ENCODE data around the gene TEX2.
A peak's percentile ranks its signal among the peaks of the same experiment; 100 is the strongest.

Gene TEX2

GRCh38 chr17:64187093-64187895 is 75.8 kb downstream of the TEX2 start:
- TF ChIP-seq REST (IDR thresholded peaks at IDR 0.05; ENCODE audit: low read depth) (no peak), NFIC (IDR thresholded peaks at IDR 0.05) (no peak), MAX (IDR thresholded peaks at IDR 0.05) (no peak), FOXM1 (IDR thresholded peaks at IDR 0.05; ENCODE audit: borderline replicate concordance, low read depth) (no peak), ZBTB7A (IDR thresholded peaks at IDR 0.05; ENCODE audit: low read depth) (no peak), RAD21 (IDR thresholded peaks at IDR 0.05; ENCODE audit: low read depth) (no peak), CEBPB (IDR thresholded peaks at IDR 0.05) (no peak), TCF12 (IDR thresholded peaks at IDR 0.05; ENCODE audit: low read depth) (no peak)

DNA sequence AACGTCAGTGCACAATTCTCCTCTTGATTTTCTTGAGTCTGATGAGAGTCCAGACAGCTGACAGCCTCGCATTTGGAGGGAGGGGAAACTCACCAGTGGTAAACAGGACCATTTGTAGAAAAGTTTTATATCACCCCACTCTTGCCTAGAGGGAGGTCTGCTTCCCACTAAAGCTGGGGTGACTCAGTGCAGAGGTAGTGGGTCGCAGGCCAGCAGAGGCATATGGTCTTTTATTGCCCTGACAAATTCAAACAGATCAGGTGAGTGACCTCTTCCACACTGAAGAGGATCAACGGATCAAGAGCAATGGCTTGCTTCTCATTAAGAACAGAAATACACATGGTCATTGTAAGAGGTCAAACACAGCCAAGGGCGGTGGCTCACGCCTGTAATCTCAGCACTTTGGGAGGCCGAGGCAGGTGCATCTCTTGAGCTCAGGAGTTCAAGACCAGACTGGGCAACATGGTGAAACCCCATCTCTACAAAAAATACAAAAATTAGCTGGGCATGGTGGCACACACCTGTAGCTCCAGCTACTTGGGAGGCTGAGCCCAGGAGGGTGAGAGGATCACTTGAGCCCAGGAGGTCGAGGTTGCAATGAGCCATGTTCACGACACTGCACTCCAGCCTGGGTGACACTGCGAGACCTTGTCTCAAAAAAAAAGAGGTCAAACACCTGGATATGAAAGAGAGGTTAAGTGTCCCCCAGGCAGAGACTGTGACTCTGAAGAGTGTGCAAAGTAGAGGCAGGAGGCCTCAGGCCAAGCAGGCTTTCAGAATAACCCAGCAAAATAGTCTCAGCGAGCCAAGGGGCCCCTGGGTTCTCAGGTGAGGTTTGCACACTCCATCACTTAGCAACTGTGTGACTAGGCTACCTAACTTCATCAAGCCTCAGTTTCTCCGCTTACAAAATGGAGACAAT is 76.6 kb downstream of the TEX2 start:
- TF ChIP-seq USF1 (IDR thresholded peaks at IDR 0.05): no peak
- no peak for TF ChIP-seq CEBPB (IDR thresholded peaks at IDR 0.05)
- TF ChIP-seq ZBTB7A (IDR thresholded peaks at IDR 0.05; ENCODE audit: low read depth): no peak
- TF ChIP-seq NFIC (IDR thresholded peaks at IDR 0.05): no peak
- no peak for TF ChIP-seq EGR1 (IDR thresholded peaks at IDR 0.05)
- TF ChIP-seq YY1 (IDR thresholded peaks at IDR 0.05; ENCODE audit: low read depth): no peak
- no peak for TF ChIP-seq TCF12 (IDR thresholded peaks at IDR 0.05; ENCODE audit: low read depth)
- TF ChIP-seq CREB1 (IDR thresholded peaks at IDR 0.05; ENCODE audit: low read depth): no peak
- TF ChIP-seq TEAD4 (IDR thresholded peaks at IDR 0.05): no peak
- TF ChIP-seq MAX (IDR thresholded peaks at IDR 0.05): no peak
- TF ChIP-seq REST (IDR thresholded peaks at IDR 0.05; ENCODE audit: low read depth): no peak
- no peak for TF ChIP-seq TAF1 (IDR thresholded peaks at IDR 0.05; ENCODE audit: low read depth)
- TF ChIP-seq EP300 (IDR thresholded peaks at IDR 0.05; ENCODE audit: borderline replicate concordance): no peak
- no peak for TF ChIP-seq FOXM1 (IDR thresholded peaks at IDR 0.05; ENCODE audit: borderline replicate concordance, low read depth)
- TF ChIP-seq RAD21 (IDR thresholded peaks at IDR 0.05; ENCODE audit: low read depth): no peak

DNA sequence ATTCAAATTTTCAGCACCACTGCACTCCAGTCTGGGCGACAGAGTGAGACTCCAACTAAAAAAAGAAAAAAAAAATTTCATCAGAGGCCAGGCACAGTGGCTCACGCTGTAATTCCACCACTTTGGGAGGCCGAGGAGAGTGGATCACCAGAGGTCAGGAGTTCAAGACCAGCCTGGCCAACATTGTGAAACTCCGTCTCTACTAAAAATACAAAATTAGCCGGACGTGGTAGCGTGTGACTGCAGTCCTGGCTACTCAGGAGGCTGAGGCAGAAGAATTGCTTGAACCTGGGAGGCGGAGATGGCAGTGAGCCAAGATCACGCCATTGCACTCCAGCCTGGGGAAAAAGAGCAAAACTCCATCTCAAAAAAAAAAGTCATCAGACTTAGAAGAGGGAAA is 77.5 kb downstream of the TEX2 start:
- TF ChIP-seq NFIC (IDR thresholded peaks at IDR 0.05): peak; percentile 33; the same call in 1 of the 2 replicates

DNA sequence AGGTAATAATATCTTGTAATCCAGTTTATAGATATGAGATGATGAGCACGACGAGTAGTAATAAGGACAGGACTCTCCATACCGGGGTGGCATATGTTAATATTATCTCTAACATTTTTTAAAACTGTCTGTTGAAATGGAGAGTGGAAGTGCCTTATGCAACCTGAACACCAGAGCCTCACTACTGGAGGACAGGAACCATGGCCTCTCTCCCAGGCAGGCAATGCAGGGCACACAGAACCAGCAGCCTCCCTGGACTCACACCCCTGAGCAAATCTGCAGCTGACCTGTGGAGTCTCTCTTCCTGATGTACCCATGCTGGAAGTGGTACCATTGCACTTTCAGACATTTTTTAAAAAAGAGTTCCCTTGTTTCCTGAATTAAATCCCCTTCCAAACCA is 78.0 kb downstream of the TEX2 start:
- TF ChIP-seq YY1 (IDR thresholded peaks at IDR 0.05; ENCODE audit: low read depth) (no peak), MAX (IDR thresholded peaks at IDR 0.05) (no peak), ZBTB7A (IDR thresholded peaks at IDR 0.05; ENCODE audit: low read depth) (no peak), RAD21 (IDR thresholded peaks at IDR 0.05; ENCODE audit: low read depth) (no peak), REST (IDR thresholded peaks at IDR 0.05; ENCODE audit: low read depth) (no peak), EP300 (IDR thresholded peaks at IDR 0.05; ENCODE audit: borderline replicate concordance) (no peak)
